GM18511 (cell line): Measurements from ENCODE around the gene UNC13C.

Experiments used
- ATAC-seq: cut with Tn5 transposase; IDR thresholded peaks from one replicate; pipeline ENCODE4 v1.9.1; 2021; ENCODE audit warnings: mild to moderate bottlenecking, moderate library complexity; ENCODE audit not compliant: unreplicated experiment

UNC13C gene

GRCh38 chr15:54101664-54102270, 123.5 kb downstream of the UNC13C start:
- ATAC-seq = no peak

GRCh38 chr15:54102704-54103103, 124.5 kb downstream of the UNC13C start:
- no peak for ATAC-seq

GRCh38 chr15:54109014-54109413, 130.8 kb downstream of the UNC13C start:
- no peak for ATAC-seq

- no peak for ATAC-seq
Measured at GRCh38 chr15:54119051-54119450, 140.8 kb downstream of the UNC13C start.

GRCh38 chr15:54120949-54121463, 142.8 kb downstream of the UNC13C start:
- no peak for ATAC-seq

GRCh38 chr15:54127574-54127973, 149.3 kb downstream of the UNC13C start:
- no peak for ATAC-seq

GRCh38 chr15:54131410-54131809, 153.2 kb downstream of the UNC13C start:
- no peak for ATAC-seq

GRCh38 chr15:54149115-54149531, 170.9 kb downstream of the UNC13C start:
- no peak for ATAC-seq

- no peak for ATAC-seq
Measured at GRCh38 chr15:54150255-54150654, 172.0 kb downstream of the UNC13C start.

GRCh38 chr15:54159012-54159411, 180.8 kb downstream of the UNC13C start:
- ATAC-seq = no peak

- no peak for ATAC-seq
Measured at GRCh38 chr15:54187325-54187724, 209.1 kb downstream of the UNC13C start.

- ATAC-seq = no peak
Measured at GRCh38 chr15:54197995-54198394, 219.8 kb downstream of the UNC13C start.

- ATAC-seq = no peak
Measured at GRCh38 chr15:54206586-54207321, 228.5 kb downstream of the UNC13C start.

- no peak for ATAC-seq
Measured at GRCh38 chr15:54208786-54209185, 230.5 kb downstream of the UNC13C start.

GRCh38 chr15:54212635-54213034, 234.4 kb downstream of the UNC13C start:
- no peak for ATAC-seq

GRCh38 chr15:54226455-54226854, 248.2 kb downstream of the UNC13C start:
- no peak for ATAC-seq

- ATAC-seq = no peak
Measured at GRCh38 chr15:54227569-54227968, 249.3 kb downstream of the UNC13C start.

GRCh38 chr15:54250326-54250725, 272.1 kb downstream of the UNC13C start:
- ATAC-seq = no peak

- no peak for ATAC-seq
Measured at GRCh38 chr15:54256190-54256589, 277.9 kb downstream of the UNC13C start.

- ATAC-seq = no peak
Measured at GRCh38 chr15:54273928-54274327, 295.7 kb downstream of the UNC13C start.

- ATAC-seq = no peak
Measured at GRCh38 chr15:54277834-54278233, 299.6 kb downstream of the UNC13C start.

- no peak for ATAC-seq
Measured at GRCh38 chr15:54280726-54281125, 302.5 kb downstream of the UNC13C start.
